Placental pericyte (primary cell): ENCODE measurements around the gene XCR1. TPM values are rescaled to one million over a fixed set of nuclear protein-coding genes. Genes with fewer than 3 reads are reported as not detected.

Experiments used
- total RNA-seq: library from RNA; depleted of rRNA; stranded (reverse); fragments of >200 nt; gene quantifications from 2 replicates; pipeline ENCODE4 v1.2.3, GENCODE V29; 2012

XCR1 gene, protein sequence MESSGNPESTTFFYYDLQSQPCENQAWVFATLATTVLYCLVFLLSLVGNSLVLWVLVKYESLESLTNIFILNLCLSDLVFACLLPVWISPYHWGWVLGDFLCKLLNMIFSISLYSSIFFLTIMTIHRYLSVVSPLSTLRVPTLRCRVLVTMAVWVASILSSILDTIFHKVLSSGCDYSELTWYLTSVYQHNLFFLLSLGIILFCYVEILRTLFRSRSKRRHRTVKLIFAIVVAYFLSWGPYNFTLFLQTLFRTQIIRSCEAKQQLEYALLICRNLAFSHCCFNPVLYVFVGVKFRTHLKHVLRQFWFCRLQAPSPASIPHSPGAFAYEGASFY
- total RNA-seq, result not detected in 2 replicates

DNA sequence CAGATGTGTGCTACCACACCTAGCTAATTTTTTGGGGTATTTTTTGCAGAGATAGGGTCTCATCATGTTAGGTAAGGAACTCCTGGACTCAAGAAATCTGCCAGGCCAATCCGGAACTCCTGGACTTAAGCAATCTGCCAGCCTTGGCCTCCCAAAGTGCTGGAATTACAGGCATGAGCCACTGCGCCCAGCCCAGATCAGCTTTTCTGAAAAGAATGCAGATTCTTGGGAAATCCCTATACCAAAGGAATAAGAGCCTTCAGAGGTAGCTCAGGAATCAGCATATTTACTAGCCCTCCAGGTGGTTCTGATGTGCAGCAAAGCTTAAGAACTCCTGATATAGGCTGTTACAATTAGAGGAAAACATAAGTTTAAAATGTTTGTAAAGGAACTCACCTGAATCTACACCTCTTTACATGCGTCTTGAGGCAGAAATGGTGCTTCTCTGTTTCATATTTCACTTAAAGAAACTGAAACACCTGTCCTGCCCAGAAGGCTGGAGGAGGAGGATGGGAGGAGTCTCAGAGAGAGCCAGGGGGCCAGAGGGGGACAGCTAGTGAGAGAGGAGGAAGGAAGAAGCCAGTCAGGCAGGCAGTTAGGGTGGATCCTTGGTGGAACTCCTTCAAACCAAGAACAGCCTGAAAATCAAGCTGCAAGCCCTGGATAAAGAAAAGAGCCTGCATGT is at the start of gene XCR1:
Gene XCR1 (minus strand): TSS at position 463 of the 685 bp plus-strand sequence. CDS start 5,536 bp downstream, outside the sequence.

DNA sequence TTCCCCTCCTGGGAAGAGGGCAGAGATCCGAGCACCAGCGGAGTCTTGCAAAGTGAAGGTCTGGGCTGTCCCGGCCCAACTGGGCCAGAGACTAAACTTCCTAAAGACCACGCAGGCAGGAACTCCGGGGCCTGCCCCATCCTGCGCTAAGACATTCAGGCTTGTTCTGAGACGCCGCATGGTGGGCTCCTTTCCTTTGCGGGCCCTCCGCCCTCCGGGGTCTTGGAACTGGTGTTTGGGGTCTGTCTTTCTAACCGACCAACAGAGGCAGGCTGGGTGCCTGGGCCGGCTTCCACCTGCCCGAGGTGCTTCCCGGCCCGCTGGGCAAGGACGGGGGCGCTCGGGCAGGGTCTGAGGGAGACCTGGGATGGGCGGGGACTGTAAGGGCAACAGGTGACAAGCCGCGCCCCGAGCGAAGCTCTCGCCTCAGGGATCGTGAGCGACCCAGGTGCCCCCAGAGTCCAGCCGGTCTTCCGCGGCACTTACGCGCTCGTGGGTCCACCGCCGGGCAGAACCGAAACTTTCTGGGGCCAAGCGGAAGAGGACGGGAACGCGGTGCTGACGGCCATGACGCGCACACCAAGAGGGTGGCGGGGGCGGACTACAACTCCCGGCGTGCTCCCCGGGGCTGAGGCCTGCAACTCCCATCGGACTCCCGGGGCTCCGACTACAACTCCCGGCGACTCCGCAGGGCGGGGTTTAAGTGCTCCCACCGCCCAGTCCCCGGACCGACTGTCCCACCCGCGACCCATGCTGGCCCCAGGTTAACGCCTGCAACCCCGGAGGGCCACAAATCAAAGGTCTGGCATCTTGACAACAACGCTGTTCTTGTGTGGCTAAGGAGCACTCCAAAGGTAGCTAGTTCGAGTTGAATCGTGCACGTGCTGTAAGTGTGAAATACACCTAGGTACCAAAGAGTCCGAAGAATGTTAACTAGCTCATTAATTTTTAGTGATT is 31.8 kb downstream of the XCR1 start, which contains the start of gene FYCO1:
Gene FYCO1 (minus strand): TSS at position 589 of the 957 bp plus-strand sequence. CDS start 10,914 bp downstream, outside the sequence.

Other genes with a start within 250 kb of the XCR1 start
- gene SLC6A20, start 230.9 kb downstream of the XCR1 start, total RNA-seq, result 0.14 TPM in 1 of 2 replicates, not detected in the other
- gene LZTFL1, start 185.4 kb downstream of the XCR1 start, total RNA-seq, result 12.5 and 30.0 TPM in 2 replicates
- not detected in 2 replicates for gene CCR9, start 140.9 kb downstream of the XCR1 start, total RNA-seq
- 0.22 TPM in 1 of 2 replicates, not detected in the other for gene CXCR6, start 84.0 kb downstream of the XCR1 start, total RNA-seq
- gene FYCO1, start 31.7 kb downstream of the XCR1 start, total RNA-seq, result 19.8 and 33.7 TPM in 2 replicates
- 0.86 TPM in 1 of 2 replicates, not detected in the other for gene CCR1, start 180.8 kb upstream of the XCR1 start, total RNA-seq
- gene CCR3, start 215.0 kb upstream of the XCR1 start, total RNA-seq, result not detected in 2 replicates